ENCODE results near the gene OCEL1. TPM values are rescaled to one million over a fixed set of nuclear protein-coding genes. Genes with fewer than 3 reads are reported as not detected.

Gene OCEL1
- total RNA-seq, 1 experiment from 2014 or later = 25.7 TPM

GRCh38 chr19:17243211-17243829 lies 17.3 kb downstream of the OCEL1 start:
- H3K27me3 Mint-ChIP-seq (ENCODE audit: low read depth) = peaks cover 2% of the 10 kb centered on the region; the same call in 1 of the 2 replicates
- H4K8ac ChIP-seq (replicated peaks; ENCODE audit: insufficient read length, low read depth, low read length) = no peak overlapping the region
- no peak overlapping the region for H2BK20ac ChIP-seq (ENCODE audit: low read depth, low read length, poor library complexity, severe bottlenecking)
- H3T11ph ChIP-seq (ENCODE audit: low read length) = no peak overlapping the region
- H3K4me1 Mint-ChIP-seq = peaks cover 35 to 41% of the 10 kb centered on the region in 2 experiments
- H3K4me3 Mint-ChIP-seq = peak overlapping the region; percentile 91 to 95
- no peak overlapping the region for H4K91ac ChIP-seq (ENCODE audit: insufficient read length, low read depth, low read length)
- H3K79me2 ChIP-seq (ENCODE audit: insufficient read depth, low read length) = peaks cover 26% of the 10 kb centered on the region; the same call in 1 of the 2 replicates
- H3K4me2 ChIP-seq (ENCODE audit: insufficient read depth, insufficient read length, low read length) = peak overlapping the region; percentile 63
- no peak overlapping the region for H3K23ac ChIP-seq (ENCODE audit: insufficient read length, low read depth, low read length)
- peaks cover 4% of the 10 kb centered on the region; the same call in 1 of the 2 replicates for H3K4me1 ChIP-seq (ENCODE audit: insufficient read depth, low read length)
- no peak overlapping the region for H3K56ac ChIP-seq (ENCODE audit: insufficient read length, low read depth, low read length)
- no peak overlapping the region for H2BK5ac ChIP-seq (ENCODE audit: insufficient read length, low read length)
- peaks cover 17% of the 10 kb centered on the region for H3K23me2 ChIP-seq (ENCODE audit: insufficient read length, low read depth, low read length, poor library complexity, severe bottlenecking)
- peak overlapping the region; percentile 22 to 97 (median 81); a peak in 3 of 7 replicates for H3K27ac Mint-ChIP-seq
- peaks cover 2 to 28% (median 23%) of the 10 kb centered on the region in 3 experiments for H3K36me3 Mint-ChIP-seq (ENCODE audit: insufficient read depth in 1 of 3, low read depth in 3 of 3)
- DNase-seq = no peak
- H3K27ac ChIP-seq (ENCODE audit: insufficient read length, low read depth, low read length) = no peak overlapping the region
- H3K9me3 ChIP-seq (ENCODE audit: control insufficient read depth, low read depth, low read length) = no peaks in the 10 kb centered on the region
- H4K20me1 ChIP-seq (ENCODE audit: control insufficient read depth, insufficient read depth, insufficient read length) = no peaks in the 10 kb centered on the region
- TF ChIP-seq CTCF (conservative IDR thresholded peaks at IDR 0.05) = no peak
- no peak overlapping the region for H2AFZ ChIP-seq (ENCODE audit: low read length)
- no peak overlapping the region for H4K5ac ChIP-seq (ENCODE audit: insufficient read length, low read depth, low read length)
- H3K9ac ChIP-seq (ENCODE audit: extremely low read depth, insufficient read length, low read length) = peak overlapping the region; percentile 6
- H2BK120ac ChIP-seq (ENCODE audit: low read depth, low read length, poor library complexity, severe bottlenecking) = no peak overlapping the region
- no peaks in the 10 kb centered on the region for H3K27me3 ChIP-seq (ENCODE audit: insufficient read depth, low read length)
- no CpG with 5 or more reads among the region's 8 CpGs for WGBS (ENCODE audit: extremely low coverage, insufficient read length, low lambda C conversion rate)
- H3K9me3 Mint-ChIP-seq = peaks cover 0 to 3% of the 10 kb centered on the region in 2 experiments; a peak in 1 of 5 replicates
- H3K4ac ChIP-seq (ENCODE audit: low read depth, low read length) = no peak overlapping the region
- H3K79me1 ChIP-seq (ENCODE audit: insufficient read depth, low read depth, low read length, poor library complexity, severe bottlenecking) = peaks cover 3% of the 10 kb centered on the region
- no peak overlapping the region for H2AK5ac ChIP-seq (ENCODE audit: insufficient read length, low read length)
- H2BK15ac ChIP-seq (ENCODE audit: low read depth, low read length) = no peak overlapping the region
- H2BK12ac ChIP-seq (ENCODE audit: insufficient read length, low read depth, low read length) = no peak overlapping the region
- H3K14ac ChIP-seq (ENCODE audit: insufficient read depth, low read length) = peak overlapping the region; percentile 3
- H3K18ac ChIP-seq (ENCODE audit: insufficient read length, low read depth, low read length) = no peak overlapping the region

Measured in H9 (cell line).